HG02981 (cell line): ENCODE data around the gene ZNF180.
"Not testable (repeated sequence)": the region's sequence is repeated elsewhere in the genome, so short reads cannot be mapped to it uniquely, and the experiment has no call there.

Experiments used
- ATAC-seq: cut with Tn5 transposase; IDR thresholded peaks from one replicate; pipeline ENCODE4 v1.9.1; 2021; ENCODE audit warnings: mild to moderate bottlenecking, moderate library complexity; ENCODE audit not compliant: unreplicated experiment

ZNF180 gene

DNA sequence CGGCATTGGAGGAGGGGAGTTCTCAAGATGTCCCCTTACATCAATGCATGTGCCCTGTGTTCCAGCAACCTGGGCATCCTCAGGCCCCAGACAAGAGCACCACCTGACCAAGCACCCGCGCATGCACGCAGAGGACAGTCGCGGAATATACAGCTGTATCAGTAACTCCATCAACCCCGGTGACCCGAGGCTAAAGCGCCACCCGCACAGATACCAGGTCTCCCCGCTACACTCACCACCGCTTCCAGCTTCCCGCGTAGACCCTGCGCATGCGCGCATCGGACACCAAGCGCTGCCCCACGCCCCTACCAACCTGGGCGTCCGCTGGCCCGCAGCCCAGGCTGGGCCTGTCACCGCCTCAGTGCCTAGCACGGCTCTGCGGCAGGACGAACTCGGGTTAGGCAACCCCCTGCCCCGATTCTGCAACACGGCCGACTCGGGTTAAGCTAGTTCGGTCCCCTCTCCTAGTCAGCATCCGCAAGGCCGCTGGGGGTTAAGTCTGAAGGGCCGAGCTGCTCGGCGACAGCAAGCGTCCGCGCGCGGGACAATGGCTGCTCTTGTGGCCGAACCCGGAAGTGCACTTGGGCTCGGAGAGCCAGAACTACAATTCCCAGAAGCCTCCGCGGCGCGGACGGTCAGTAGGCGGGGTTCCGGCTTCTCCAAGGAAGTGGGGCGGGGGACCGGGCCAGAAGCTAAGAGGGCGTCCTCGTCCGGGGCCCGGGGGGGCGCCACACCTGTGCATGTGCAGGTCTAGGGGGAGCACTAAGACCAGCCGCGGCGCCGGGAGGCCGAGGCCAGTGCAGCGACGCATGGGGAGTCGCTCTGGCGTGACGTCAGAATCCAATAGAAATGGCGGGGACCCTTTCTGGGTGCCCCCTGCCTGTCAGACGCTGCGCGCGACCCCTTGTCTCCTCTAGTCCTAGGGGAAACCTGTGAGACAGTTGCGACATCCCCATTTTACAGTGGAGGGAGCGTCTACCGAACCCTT lies at the start of gene ZNF180:
TSS of gene ZNF180 (minus strand) at position 561 of the 988 bp plus-strand sequence. CDS start 3,188 bp downstream, outside the sequence.
- peak; percentile 84 for ATAC-seq

DNA sequence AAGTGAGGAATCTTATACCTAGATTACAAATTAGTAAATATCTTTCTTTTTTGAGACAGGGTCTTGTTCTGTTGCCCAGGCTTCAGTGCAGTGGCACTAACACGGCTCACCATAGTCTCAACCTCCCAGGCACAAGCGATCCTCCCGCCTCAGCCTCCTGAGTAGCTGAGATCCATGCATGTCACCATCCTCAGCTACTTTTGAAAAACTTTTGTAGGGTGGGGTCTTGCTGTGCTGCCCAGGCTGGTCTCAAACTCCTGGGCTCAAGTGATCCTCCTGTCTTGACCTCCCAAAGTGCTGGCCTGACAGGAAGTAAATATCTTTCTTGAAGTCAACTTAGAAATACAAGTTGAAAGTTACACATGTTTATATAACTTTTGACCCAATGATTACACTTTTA lies 49.2 kb upstream of the ZNF180 start:
- no peak for ATAC-seq

DNA sequence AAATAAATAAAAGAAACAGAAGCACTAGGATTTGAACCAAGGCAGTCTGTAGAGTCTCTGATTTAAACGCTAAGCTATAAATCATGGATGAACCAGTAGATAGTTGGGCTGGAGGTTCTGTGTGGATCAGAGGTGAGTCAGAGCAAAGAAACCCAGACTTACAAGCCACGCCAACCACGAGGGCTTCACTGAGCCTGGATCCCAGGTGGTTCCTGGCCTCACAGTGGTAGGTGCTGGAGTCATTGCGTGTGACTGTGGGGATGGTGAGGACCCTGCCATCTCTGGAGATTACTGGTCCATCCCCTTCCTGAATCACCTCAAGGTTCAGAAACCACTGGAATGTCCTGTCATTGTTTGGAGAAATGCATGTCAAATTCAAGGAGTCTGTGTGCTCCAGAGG lies 48.4 kb upstream of the ZNF180 start:
- ATAC-seq = no peak

DNA sequence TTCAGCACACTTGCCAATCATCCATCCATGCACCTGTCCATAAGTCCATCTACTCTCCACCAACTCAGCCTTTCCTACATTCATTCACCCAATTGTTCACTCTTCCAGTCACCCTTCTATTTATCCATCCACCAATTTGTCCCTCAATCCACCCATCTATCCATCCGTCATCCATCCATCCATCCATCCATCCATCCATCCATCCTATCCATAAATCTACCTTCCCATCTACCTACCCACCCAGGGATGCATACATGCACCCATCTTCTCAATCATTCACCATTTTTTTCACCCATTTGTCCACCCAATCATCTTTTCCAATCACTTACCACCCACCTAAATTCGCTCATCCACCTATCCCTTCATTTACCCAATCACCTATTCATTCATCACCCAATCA lies 43.7 kb upstream of the ZNF180 start:
- no peak for ATAC-seq

DNA sequence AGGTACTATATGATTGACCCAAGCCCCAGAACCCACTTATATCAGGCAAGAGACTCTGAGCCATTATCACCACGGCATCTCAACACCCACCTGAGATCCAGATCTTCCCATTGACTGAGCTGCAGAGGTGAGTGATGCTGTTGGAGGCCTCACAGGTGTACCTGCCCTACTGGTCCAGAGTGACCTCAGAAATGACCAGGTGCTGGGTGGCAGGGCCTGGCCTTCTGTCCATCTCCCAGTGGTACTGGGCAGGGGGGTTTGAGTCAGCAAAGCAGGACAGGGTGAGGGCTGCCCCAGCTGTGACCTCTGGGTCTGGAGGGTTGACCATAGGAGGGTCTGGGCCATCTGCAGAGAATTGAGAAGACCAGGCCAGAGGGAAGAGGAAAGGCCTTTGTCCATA lies 42.3 kb upstream of the ZNF180 start:
- ATAC-seq = no peak

DNA sequence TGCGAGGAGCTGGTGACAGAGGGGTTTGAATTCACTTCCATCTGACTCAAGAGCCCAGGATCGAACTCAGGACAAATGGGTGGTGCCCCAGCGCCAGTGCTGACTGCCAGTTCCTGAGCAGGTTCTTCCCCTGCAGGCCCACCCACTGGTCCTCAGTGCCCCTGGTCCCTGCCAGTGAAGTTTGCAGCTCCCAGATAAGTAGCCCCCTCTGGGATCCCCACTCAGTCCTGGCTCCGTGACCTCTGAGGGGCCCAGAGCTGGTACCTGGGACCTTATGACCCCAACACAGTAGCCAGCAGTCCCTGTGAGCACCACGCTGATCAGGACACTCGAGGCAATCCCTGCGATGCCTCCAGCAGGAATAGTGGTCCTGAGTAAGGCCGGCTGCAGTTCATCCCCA lies 40.4 kb upstream of the ZNF180 start:
- no peak for ATAC-seq

DNA sequence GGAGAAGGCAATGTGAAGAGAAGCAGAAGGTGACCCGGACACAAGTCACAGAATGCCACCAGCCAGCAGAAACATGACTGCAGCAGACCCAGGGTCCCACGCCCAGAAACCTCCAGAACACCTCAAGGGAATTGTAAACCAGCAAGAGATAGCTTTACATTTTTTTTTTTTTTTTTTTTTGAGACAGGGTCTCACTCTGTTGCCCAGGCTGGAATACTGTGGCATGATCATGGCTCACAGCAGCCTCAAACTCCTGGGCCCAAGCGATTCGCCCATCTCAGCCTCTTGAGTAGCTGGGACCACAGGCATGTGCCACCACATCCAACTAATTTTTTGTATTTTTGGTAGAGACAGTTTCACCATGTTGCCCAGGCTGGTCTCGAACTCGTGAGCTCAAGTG lies 39.7 kb upstream of the ZNF180 start:
- no peak for ATAC-seq

DNA sequence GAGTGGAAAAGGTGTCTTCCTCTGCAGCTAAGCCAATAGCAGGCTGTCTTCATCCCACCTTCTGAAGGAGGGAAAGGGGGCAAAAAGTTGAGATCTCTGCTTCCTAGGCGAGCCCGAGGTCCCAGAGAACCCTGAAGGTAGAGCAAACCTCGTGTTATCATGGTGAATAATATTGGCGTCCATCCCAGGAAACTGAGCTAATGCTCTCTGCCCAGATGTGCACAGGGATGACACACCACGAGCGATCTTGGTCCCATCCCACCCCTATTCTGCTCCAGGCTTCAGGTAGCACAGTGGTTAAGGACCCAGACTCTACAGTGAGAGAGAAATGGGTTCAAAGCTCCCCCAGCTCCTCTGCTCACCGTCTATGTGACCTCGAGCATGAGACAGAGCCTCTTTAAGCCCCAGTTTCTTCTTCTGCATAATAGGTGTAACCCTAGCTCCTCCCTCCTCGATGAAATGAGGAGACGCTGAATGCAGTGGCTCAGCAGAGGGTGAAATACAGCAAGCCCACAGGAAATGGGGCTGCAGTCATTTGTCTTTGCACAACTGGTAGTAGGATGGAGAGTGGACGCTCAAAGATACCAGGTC lies 39.0 kb upstream of the ZNF180 start:
- ATAC-seq = no peak

DNA sequence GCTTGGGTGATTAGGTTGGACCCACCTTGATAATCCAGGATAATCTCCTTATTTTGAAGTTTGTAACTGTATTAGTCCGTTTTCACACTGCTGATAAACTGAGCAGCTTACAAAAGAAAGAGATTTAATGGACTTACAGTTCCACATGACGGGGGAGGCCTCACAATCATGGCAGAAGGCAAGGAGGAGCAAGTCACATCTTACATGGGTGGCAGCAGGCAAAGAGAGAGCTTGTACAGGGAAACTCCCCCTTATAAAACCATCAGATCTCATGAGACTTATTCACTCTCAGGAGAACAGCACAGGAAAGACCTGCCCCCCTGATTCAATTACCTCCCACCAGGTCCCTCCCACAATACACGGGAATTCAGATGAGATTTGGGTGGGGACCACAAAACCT lies 35.0 kb upstream of the ZNF180 start:
- not testable (repeated sequence) for ATAC-seq

DNA sequence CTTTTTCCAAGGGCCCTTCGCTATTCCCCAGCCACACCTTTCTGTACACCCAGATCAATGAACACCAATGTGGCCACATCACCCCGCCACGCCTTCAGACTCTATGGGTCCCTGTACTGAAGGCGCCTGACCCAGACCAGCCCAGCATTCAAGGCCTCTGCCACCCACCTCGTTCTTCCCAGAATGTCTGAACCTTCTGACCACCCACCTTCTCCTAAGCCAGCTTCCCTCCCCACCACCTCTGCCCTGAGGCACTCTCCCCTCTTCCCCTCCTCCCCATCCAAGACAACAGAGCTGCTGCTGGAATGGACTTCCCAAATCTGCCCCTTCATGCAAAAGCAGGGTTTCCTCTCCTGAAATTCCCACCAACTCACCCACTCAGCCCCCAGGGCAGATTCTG lies 32.5 kb upstream of the ZNF180 start:
- ATAC-seq = no peak

DNA sequence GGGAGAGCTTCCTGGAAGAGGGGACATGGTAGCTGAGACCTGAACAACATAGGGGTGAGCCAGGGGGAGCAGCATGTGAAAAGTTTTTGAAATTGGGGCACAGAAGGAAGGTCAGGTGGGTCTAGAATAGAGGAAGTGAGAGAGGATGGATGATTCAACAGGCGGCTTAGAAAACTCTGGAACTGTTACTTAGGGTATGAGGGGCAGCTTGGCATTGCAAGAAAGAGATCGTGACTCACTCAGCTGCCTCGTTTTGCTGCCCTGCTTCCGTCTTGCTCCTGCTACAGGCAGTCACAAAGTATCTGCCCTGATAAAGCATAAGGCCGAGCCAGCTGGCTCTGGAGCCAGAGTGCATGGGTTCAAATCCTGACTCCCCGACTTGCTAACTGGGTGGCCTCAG lies 30.5 kb upstream of the ZNF180 start:
- no peak for ATAC-seq

DNA sequence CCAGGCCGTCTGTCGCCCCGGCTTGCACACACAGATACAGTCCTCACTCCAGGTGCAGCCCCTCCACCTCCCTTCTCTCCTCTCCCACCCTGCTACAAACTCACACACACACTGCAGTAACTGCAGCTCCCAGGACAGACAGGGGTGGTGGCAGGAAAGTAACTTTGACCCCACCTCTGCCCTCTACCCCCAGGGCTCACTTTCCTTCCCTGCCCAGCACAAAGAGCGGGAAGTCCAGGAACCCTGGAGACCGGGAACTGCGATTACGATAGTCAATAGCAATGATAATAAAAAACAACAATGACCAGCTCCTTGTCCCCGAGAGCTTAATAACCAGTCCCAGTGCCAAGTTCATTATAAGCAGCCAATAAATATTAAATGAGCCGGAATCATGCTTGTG lies 29.2 kb upstream of the ZNF180 start, which contains the start of gene CEACAM20:
TSS of gene CEACAM20 (minus strand) at position 140 of the 400 bp plus-strand sequence. CDS start 166 bp downstream, outside the sequence.
- ATAC-seq = no peak

DNA sequence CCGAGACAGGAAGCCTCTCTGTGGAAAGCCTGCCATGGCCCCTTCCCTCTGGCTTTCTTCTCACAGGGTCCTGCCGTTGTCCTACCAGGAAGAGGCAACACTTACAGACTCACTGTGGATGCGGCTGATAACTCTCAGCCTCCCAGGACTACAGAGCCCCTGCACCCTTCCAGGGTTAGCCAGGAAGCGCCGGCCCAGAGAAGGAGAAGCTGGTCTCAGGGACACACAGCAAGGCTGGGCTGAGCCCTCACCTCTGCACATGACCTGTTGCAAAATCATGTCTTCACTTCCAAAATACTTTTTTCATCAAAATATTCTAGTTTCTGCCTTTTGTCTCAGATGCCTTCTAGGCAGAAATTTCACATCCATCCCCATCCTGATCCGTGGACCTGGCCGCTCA lies 27.2 kb upstream of the ZNF180 start:
- no peak for ATAC-seq

DNA sequence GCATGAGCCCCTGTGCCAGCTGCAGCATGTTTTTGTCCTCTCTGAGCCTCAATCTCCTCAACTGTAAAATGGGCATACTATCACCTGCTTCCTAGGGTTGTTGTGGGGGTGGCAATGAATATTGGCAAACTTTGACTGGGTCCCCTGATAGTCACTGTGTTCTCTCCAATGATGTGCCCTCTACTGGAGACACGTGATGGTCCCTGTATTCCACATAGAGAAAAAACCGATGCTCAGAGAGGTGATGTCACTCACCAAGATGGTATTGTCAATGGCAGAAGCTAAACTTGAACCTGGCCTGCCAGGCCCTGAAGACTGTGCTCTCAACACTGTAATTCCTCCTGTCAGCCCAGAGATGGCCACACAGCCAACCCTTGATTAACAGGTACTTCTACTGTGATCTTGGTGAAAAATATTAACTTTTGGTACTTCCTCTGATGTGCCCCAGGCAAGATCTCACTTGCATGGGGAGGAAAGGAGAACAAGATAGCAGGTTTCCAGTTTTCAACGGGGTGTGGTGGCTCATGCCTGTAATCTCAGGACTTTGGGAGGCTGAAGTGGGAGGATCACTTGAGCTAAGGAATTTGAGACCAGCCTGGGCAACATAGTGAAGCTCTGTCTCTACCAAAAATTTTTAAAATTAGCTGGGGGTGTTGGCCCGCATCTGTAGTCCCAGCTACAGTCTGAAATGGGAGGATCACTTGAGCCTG lies 25.6 kb upstream of the ZNF180 start:
- ATAC-seq = no peak

DNA sequence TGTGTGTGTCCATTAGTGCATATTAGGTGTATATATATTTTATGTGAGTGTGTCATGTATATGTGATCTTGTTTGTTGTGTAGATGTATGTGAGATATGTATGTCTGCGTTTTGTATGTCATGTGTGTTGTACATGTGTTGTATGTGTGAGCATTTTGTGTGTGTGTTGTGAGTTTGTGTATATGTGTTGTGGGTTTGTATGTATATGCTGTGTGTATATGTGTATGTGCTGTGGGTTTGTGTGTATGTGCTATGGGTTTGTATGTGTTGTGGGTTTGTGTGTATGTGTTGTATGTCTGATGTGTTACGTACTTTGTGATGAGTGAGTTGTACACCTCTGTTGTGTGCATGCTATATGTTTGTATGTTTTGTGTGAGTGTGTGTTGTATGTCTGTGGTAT lies 21.0 kb upstream of the ZNF180 start:
- ATAC-seq = no peak

DNA sequence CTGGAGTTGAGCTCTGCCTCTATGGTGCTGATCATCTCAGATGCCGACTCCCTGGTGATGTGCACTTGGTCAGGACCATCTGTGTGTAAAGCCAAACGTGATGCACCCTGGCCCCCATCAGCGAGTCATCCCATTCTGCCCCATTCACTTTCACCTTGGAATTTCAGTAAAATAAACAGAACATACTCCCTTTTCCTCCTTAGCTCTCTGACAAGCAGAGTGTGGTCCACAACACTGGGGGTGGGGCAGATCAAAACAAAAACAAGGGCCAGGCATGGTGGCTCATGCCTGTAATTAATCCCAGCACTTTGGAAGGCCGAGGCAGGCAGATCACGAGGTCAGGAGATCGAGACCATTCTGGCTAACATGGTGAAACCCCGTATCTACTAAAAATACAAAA lies 16.8 kb upstream of the ZNF180 start:
- no peak for ATAC-seq

DNA sequence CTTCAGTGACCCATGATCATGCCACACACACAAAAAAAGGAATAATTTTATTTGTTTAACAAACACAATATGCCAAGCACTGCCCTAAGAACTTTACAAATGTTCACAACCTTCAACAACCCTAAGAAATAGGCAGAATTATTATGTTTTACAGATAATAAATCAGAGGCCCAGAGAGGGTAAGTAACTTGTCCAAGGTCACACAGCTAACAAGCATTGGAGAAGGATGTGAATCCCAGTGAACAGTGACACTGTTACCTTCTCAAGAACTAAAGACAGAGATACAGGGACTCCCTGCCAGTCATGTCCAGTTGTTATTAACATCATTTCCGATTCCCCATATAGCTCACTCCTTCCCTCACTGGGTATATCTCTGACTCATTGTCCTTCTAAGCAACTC lies 15.6 kb upstream of the ZNF180 start:
- ATAC-seq = no peak

DNA sequence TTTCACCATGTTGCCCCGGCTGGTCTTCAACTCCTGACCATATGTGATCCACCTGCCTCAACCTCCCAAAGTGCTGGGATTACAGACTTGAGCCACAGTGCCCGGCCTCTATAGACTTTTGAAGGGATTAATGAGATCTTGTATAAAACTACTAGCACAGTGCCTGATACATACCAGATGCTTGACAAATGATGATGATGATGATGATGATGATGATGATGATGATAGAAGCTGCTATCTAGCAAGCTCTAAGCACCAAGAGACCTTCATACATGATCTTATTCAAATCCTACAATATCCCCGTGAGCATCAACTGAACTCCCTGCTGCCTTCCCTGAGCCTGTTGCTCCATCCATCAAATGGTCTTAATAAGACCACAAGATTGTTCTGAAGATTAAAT lies 14.7 kb upstream of the ZNF180 start:
- no peak for ATAC-seq

DNA sequence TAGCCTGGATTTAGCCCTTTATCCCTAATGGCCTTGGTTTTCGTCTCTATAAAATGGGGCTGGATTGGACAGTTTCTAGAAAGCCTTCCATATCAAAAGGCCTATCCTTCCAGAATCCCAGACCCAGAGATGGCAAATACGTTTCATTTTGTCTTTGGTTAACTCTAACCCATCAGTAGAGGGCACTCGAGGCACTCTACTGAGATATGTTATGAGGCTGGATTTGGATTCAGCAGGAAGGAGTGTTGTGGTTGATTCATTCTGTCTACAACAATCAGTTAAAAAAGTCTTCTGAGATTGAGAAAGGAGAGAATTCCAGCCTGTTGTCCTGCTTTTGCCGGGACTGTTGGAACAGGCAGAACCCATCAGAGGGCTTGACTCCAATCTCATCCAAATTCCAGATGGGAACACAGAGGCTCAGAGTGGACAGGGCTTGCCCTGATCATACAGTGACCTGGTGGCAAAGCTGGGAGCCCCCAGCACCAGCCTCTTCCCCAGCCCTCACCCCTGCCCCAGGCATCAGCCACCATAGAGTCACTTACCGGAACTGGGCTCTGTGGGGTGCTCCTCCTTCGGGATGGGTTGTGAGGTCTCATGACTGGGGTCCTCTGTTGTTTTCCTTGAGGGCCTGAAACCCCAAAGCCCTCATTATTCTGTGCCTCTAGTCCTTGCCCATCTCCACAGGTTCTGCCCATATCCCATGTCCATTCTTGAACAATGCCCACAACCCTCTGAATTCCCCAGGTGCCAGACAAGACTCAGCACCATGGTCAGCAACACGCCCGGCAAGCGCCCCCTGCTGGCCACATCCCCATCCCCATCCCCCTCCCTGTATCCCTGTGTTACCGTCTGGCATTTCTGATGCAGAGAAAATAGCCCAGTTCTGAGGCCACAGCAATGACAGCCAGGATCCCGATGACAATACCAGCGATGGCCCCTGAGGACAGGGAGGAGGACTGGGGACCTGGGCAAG lies 12.3 kb upstream of the ZNF180 start:
- ATAC-seq = no peak

DNA sequence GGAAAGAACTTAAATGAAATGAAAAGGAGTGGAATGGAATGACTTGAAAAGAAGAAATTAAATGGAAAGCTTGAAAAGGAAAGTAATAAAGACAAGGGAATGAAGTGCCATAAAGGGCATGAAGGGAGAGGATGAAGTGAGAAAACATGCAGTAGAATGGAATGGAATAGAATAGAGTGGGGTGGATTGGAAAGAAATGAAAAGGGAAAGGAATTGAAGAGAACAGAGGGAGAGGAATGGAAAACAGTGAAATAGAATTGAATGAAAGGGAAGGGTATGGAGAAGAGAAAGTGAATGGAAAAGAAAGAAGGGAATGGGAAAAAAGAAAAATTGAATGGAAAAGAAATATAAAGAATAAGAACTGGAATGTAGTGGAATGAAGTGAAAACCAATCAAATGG lies 9.2 kb upstream of the ZNF180 start:
- ATAC-seq = no peak
